HepG2 (cell line): ENCODE data around the gene ZKSCAN4. TPM values are rescaled to one million over a fixed set of nuclear protein-coding genes. Genes with fewer than 3 reads are reported as not detected.
A peak's percentile ranks its signal among the peaks of the same experiment; 100 is the strongest.

Source experiments
- HNRNPUL1 ChIP-seq: fragments of 200-400 bp; formaldehyde crosslinking; IDR thresholded peaks from 2 replicates; pipeline ENCODE4 v1.6.1; 2017; ENCODE audit warnings: low read depth, mild to moderate bottlenecking, low read length, moderate library complexity
- KDM3A ChIP-seq: IDR thresholded peaks from 2 replicates; pipeline ENCODE4 v1.6.1; 2018; ENCODE audit warnings: low read depth, missing compliant biosample characterization
- KMT2A ChIP-seq: sonication (generic); formaldehyde crosslinking; IDR thresholded peaks from 2 replicates; pipeline ENCODE4 v1.4.0; 2020; ENCODE audit warnings: missing genetic modification reagents
- NR1H2 ChIP-seq: sonication (generic); formaldehyde crosslinking; IDR thresholded peaks from 2 replicates; pipeline ENCODE4 v1.8.1; 2022; ENCODE audit warnings: low read depth, missing genetic modification reagents, borderline replicate concordance
- PBX3 ChIP-seq: sonication (generic); formaldehyde crosslinking; IDR thresholded peaks from 2 replicates; pipeline ENCODE4 v1.8.1; 2023; ENCODE audit warnings: missing genetic modification reagents, inconsistent platforms, borderline replicate concordance
- PLRG1 ChIP-seq: fragments of 450-650 bp; conservative IDR thresholded peaks from 2 replicates; pipeline ENCODE4 v1.6.1; 2016
- TRIM22 ChIP-seq: fragments of 450-650 bp; IDR thresholded peaks from 2 replicates; pipeline ENCODE4 v1.6.1; 2017
- ZBTB33 ChIP-seq: sonication (generic); formaldehyde crosslinking; IDR thresholded peaks from 2 replicates; pipeline ENCODE4 v1.4.0; 2020; ENCODE audit warnings: missing genetic modification reagents
- ZNF512B ChIP-seq: sonication (generic); formaldehyde crosslinking; IDR thresholded peaks from 2 replicates; pipeline ENCODE4 v1.5.1; 2020; ENCODE audit warnings: missing genetic modification reagents, mild to moderate bottlenecking, borderline replicate concordance
- ZNF83 ChIP-seq: sonication (generic); formaldehyde crosslinking; IDR thresholded peaks from 2 replicates; pipeline ENCODE4 v1.4.0; 2020; ENCODE audit warnings: missing genetic modification reagents, mild to moderate bottlenecking, borderline replicate concordance
- polyA plus RNA-seq, 8 experiments: library from polyadenylated mRNA; depleted of rRNA in 3 of 8; stranded (reverse) in 7 of 8; unstranded in 1 of 8; fragments of >200 nt; fragmentation: Illumina TruSeq in 4 of 8; extraction: Trizol in 4 of 8; gene quantifications; 2 replicates each; pipeline versions ENCODE4 v1.2.1 to v1.2.3, GENCODE V29; 2011 to 2016; ENCODE audit warnings: low read depth in 4 of 8, missing spikeins in 1 of 8, mixed read lengths in 1 of 8; ENCODE audit not compliant: insufficient read depth in 1 of 8
- total RNA-seq, 5 experiments: library from RNA; depleted of rRNA; stranded (reverse); fragments of >200 nt; fragmentation: Illumina TruSeq; extraction: Trizol; gene quantifications; 2 replicates each; pipeline ENCODE4 v1.2.3, GENCODE V29; 2016; ENCODE audit warnings: low read depth in 1 of 5
- TF ChIP-seq, protein P1 (sequence below): sonication (generic); formaldehyde crosslinking; IDR thresholded peaks from one replicate; pipeline ENCODE4 v1.5.1; 2020; ENCODE audit warnings: mild to moderate bottlenecking, missing genetic modification reagents; ENCODE audit errors: not compliant biosample characterization

The ZKSCAN4 gene
- total and polyA plus RNA-seq, 2 of the 13 experiments (the other 11 are each of a cell fraction or from before 2014, with no cell fraction given), result 2.9 to 7.8 TPM

DNA sequence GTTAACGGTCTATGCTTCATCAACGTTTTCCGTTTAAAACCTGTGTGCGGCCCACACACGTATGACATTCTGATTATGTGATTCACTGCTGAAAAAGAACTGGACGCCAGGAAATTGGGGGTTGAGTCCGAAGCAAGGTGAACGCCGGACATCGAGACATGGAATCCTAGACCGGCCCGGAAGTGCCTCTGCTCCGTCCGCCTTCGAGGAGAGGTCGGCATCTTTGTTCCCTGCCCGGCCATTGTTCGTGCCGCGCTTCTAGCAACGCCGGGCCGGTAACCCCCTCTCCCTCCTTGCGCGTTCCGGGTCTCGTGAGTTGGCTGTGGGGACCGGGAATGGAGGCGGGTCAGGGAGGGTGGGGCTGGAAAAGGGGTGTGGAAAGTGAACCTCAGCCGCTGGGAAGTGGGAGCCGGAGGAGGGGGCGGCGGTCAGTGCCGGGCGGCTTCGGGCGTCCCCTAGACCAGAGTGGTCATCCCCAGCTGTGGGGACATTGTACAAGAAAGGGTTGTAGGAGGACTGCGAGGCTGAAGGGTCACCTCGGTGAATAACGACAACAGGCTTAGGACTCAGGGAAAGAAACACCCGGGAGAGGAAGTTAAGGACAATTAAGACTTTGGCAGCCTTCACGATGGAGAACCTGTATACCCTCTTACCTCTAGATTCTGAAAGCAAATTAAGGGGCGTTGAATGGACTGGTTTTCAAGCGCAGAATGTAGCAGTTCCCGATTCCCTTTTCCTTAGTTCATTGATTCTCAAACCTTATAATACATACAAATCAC, 26.8 kb downstream of the ZKSCAN4 start, which contains the start of gene ZSCAN9 (continued):
- TF ChIP-seq, protein P1, sequence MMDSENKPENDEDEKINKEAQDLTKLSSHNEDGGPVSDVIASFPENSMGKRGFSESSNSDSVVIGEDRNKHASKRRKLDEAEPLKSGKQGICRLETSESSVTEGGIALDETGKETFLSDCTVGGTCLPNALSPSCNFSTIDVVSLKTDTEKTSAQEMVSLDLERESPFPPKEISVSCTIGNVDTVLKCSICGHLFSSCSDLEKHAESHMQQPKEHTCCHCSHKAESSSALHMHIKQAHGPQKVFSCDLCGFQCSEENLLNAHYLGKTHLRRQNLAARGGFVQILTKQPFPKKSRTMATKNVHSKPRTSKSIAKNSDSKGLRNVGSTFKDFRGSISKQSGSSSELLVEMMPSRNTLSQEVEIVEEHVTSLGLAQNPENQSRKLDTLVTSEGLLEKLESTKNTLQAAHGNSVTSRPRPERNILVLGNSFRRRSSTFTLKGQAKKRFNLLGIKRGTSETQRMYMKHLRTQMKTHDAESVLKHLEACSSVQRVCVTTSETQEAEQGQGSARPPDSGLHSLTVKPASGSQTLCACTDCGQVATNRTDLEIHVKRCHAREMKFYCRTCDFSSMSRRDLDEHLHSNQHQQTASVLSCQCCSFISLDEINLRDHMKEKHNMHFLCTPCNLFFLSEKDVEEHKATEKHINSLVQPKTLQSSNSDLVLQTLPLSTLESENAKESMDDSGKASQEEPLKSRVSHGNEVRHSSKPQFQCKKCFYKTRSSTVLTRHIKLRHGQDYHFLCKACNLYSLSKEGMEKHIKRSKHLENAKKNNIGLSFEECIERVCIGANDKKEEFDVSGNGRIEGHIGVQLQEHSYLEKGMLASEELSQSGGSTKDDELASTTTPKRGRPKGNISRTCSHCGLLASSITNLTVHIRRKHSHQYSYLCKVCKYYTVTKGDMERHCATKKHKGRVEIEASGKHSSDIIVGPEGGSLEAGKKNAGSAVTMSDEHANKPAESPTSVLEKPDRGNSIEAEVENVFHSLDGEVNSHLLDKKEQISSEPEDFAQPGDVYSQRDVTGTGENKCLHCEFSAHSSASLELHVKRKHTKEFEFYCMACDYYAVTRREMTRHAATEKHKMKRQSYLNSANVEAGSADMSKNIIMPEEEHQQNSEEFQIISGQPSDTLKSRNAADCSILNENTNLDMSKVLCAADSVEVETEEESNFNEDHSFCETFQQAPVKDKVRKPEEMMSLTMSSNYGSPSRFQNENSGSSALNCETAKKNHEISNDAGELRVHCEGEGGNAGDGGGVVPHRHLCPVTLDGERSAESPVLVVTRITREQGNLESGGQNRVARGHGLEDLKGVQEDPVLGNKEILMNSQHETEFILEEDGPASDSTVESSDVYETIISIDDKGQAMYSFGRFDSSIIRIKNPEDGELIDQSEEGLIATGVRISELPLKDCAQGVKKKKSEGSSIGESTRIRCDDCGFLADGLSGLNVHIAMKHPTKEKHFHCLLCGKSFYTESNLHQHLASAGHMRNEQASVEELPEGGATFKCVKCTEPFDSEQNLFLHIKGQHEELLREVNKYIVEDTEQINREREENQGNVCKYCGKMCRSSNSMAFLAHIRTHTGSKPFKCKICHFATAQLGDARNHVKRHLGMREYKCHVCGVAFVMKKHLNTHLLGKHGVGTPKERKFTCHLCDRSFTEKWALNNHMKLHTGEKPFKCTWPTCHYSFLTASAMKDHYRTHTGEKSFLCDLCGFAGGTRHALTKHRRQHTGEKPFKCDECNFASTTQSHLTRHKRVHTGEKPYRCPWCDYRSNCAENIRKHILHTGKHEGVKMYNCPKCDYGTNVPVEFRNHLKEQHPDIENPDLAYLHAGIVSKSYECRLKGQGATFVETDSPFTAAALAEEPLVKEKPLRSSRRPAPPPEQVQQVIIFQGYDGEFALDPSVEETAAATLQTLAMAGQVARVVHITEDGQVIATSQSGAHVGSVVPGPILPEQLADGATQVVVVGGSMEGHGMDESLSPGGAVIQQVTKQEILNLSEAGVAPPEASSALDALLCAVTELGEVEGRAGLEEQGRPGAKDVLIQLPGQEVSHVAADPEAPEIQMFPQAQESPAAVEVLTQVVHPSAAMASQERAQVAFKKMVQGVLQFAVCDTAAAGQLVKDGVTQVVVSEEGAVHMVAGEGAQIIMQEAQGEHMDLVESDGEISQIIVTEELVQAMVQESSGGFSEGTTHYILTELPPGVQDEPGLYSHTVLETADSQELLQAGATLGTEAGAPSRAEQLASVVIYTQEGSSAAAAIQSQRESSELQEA (CRISPR knock-in tag), result no peak
- TF ChIP-seq NR1H2 (0 out of 2 replicates have a peak, but pooled peaks have one; percentile 46), KMT2A (CRISPR knock-in tag) (peak; percentile 98), ZBTB33 (CRISPR knock-in tag) (peak; percentile 41; the same call in 1 of the 2 replicates), TRIM22 (no peak), PLRG1 (no peak), ZNF83 (peak; percentile 57; the same call in 1 of the 2 replicates), ZNF512B (CRISPR knock-in tag) (no peak), PBX3 (no peak), HNRNPUL1 (no peak), KDM3A (CRISPR knock-in tag) (peak; percentile 91)
